ENCODE measurements around the gene PPP2R2C. TPM values are rescaled to one million over a fixed set of nuclear protein-coding genes. Genes with fewer than 3 reads are reported as not detected.

PPP2R2C gene
- total and polyA plus RNA-seq, 10 of the 15 experiments (the other 5 are each of a cell fraction or from before 2014, with no cell fraction given) = 0.13 to 0.15 TPM; not detected in 8

DNA sequence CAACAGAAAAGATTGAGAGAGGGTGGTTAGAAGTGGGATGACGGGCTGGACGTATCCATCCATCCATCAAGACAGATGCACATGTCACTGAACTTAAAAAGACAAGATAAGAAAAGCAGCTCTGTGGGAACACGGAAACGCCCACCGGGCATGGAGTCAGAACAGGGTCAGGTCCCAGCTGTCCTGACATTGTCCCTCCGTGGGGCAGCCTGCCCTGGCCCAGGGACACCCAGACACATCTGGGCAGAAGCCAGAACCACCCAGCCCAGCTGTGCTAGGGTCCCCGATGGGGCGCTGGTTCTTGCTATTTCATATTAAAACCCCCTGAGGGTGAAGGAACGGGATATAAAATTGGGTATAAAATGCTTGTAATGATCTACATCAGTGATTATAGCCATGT, 88.5 kb downstream of the PPP2R2C start:
- in situ Hi-C loops (cut with MboI) = no loop called here
- ChIA-PET RAD21 (ENCODE audit: unreplicated experiment) (no interaction called here), POLR2A (no interaction called here), CTCF (no interaction called here), SMC1A (ENCODE audit: uncharacterized antibody, unreplicated experiment) (no interaction called here)
- TF ChIP-seq RCOR1 (conservative IDR thresholded peaks at IDR 0.05; ENCODE audit: low read depth, low read length) = no peak
- no peak for TF ChIP-seq KAT2A (conservative IDR thresholded peaks at IDR 0.05; ENCODE audit: control insufficient read depth, low read depth, low read length)
- TF ChIP-seq CREM (IDR thresholded peaks at IDR 0.05; ENCODE audit: low read depth) = no peak
- TF ChIP-seq JUND (IDR thresholded peaks at IDR 0.05; ENCODE audit: low read depth, low read length) = no peak
- TF ChIP-seq SUPT20H (IDR thresholded peaks at IDR 0.05; ENCODE audit: borderline replicate concordance, control insufficient read depth, low read depth, low read length) = no peak
- TF ChIP-seq, protein P1, sequence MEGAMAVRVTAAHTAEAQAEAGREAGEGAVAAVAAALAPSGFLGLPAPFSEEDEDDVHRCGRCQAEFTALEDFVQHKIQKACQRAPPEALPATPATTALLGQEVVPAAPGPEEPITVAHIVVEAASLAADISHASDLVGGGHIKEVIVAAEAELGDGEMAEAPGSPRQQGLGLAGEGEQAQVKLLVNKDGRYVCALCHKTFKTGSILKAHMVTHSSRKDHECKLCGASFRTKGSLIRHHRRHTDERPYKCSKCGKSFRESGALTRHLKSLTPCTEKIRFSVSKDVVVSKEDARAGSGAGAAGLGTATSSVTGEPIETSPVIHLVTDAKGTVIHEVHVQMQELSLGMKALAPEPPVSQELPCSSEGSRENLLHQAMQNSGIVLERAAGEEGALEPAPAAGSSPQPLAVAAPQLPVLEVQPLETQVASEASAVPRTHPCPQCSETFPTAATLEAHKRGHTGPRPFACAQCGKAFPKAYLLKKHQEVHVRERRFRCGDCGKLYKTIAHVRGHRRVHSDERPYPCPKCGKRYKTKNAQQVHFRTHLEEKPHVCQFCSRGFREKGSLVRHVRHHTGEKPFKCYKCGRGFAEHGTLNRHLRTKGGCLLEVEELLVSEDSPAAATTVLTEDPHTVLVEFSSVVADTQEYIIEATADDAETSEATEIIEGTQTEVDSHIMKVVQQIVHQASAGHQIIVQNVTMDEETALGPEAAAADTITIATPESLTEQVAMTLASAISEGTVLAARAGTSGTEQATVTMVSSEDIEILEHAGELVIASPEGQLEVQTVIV (IDR thresholded peaks at IDR 0.05; ENCODE audit: borderline replicate concordance, partially characterized antibody) = no peak
- no peak for TF ChIP-seq FOXM1 (IDR thresholded peaks at IDR 0.05; ENCODE audit: low read depth, low read length)
- TF ChIP-seq NR2F1 (conservative IDR thresholded peaks at IDR 0.05) = no peak
- TF ChIP-seq GABPA (IDR thresholded peaks at IDR 0.05; ENCODE audit: low read depth) = no peak
- TF ChIP-seq, protein P2, sequence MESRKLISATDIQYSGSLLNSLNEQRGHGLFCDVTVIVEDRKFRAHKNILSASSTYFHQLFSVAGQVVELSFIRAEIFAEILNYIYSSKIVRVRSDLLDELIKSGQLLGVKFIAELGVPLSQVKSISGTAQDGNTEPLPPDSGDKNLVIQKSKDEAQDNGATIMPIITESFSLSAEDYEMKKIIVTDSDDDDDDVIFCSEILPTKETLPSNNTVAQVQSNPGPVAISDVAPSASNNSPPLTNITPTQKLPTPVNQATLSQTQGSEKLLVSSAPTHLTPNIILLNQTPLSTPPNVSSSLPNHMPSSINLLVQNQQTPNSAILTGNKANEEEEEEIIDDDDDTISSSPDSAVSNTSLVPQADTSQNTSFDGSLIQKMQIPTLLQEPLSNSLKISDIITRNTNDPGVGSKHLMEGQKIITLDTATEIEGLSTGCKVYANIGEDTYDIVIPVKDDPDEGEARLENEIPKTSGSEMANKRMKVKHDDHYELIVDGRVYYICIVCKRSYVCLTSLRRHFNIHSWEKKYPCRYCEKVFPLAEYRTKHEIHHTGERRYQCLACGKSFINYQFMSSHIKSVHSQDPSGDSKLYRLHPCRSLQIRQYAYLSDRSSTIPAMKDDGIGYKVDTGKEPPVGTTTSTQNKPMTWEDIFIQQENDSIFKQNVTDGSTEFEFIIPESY (IDR thresholded peaks at IDR 0.05) = no peak
- no peak for TF ChIP-seq ZNF384 (IDR thresholded peaks at IDR 0.05; ENCODE audit: borderline replicate concordance, low read depth, low read length)
- Histone ChIP-seq H3K9ac (ENCODE audit: control insufficient read depth, insufficient read depth, low read length) (no peak overlapping the region), H4K20me1 (ENCODE audit: control insufficient read depth, insufficient read depth) (peaks cover 3% of the 10 kb centered on the region; the same call in 1 of the 2 replicates), H3K9me3 (replicated peaks; ENCODE audit: control insufficient read depth, insufficient read depth, low read length) (no peaks in the 10 kb centered on the region), H3K79me2 (ENCODE audit: control insufficient read depth, insufficient read depth, low read length) (no peaks in the 10 kb centered on the region), H3K27ac (ENCODE audit: control insufficient read depth, insufficient read depth) (no peak overlapping the region), H2AFZ (ENCODE audit: control insufficient read depth, low read depth, low read length) (no peak overlapping the region), H3K36me3 (ENCODE audit: control insufficient read depth in 2 of 2, insufficient read depth in 2 of 2, low read length in 1 of 2) (no peaks in the 10 kb centered on the region), H3K4me1 (ENCODE audit: control insufficient read depth, insufficient read depth, low read length) (no peaks in the 10 kb centered on the region), H3K4me3 (no peak overlapping the region), H3K4me2 (ENCODE audit: control insufficient read depth, insufficient read depth) (no peak overlapping the region), H3K27me3 (replicated peaks in 1 of 2; ENCODE audit: control insufficient read depth in 2 of 2, insufficient read depth in 2 of 2, low read length in 1 of 2) (no peaks in the 10 kb centered on the region; a peak in 3 of 4 replicates)
- intact Hi-C loops (cut with micrococcal nuclease; ENCODE audit: unreplicated experiment) = no loop called here
- DNase-seq (ENCODE audit: low read depth, low spot score) (no peak), ATAC-seq (no peak), FAIRE-seq (no peak)
- BruUV-seq (replicated peaks) = no TSS peak
- WGBS (ENCODE audit: insufficient coverage, insufficient replicate concordance, low lambda C conversion rate, missing lambda C conversion rate) = 8% methylated on average over 9 of the region's 9 CpGs

Data from GM12878 (cell line).